ENCODE data around the gene ZSWIM3.

DNA sequence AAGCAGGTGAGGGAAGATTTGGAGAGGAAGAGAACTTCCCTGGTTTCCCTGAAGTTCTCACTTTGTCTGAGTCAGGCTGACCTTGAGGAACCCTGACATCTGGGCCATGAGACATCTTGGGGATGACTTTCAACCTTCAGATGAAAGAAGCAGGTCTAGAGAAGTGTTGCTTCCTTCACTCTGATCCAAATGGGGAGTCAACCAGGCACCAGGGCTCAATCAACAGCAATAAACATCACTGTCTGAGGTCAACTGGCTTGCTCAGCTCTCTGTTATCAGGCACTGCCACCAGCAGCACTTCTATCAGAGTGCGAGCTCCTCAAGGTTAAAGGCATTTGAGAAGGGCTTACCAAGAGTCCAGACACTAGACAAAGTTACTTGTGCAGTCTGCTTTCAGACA lies 6.5 kb upstream of the ZSWIM3 start:
- TF ChIP-seq TOX (CRISPR knock-in tag; IDR thresholded peaks at IDR 0.05; ENCODE audit: borderline replicate concordance) (no peak), CREB5 (CRISPR knock-in tag; IDR thresholded peaks at IDR 0.05; ENCODE audit: low read depth) (no peak), SNAI2 (CRISPR knock-in tag; IDR thresholded peaks at IDR 0.05) (no peak), PATZ1 (CRISPR knock-in tag; IDR thresholded peaks at IDR 0.05; ENCODE audit: borderline replicate concordance) (no peak), ZFP3 (CRISPR knock-in tag; IDR thresholded peaks at IDR 0.05) (no peak), ZFP30 (CRISPR knock-in tag; IDR thresholded peaks at IDR 0.05) (no peak), RARB (CRISPR knock-in tag; IDR thresholded peaks at IDR 0.05) (no peak), ARNTL (CRISPR knock-in tag; IDR thresholded peaks at IDR 0.05; ENCODE audit: borderline replicate concordance, low read depth) (no peak), ZNF70 (CRISPR knock-in tag; IDR thresholded peaks at IDR 0.05) (no peak), OSR1 (CRISPR knock-in tag; IDR thresholded peaks at IDR 0.05) (no peak), GLIS3 (CRISPR knock-in tag; IDR thresholded peaks at IDR 0.05) (no peak), TCF4 (CRISPR knock-in tag; IDR thresholded peaks at IDR 0.05; ENCODE audit: borderline replicate concordance) (no peak)
